Liver (tissue), 3 donors: ENCODE results near the gene ACVR1.

Experiments used
- CTCF ChIP-seq: fragments of 150-350 bp; IDR thresholded peaks from 2 replicates; pipeline ENCODE4 v1.5.1; 2017; ENCODE audit warnings: improper control_type of control experiment, low read depth, low read length; ENCODE audit not compliant: missing input control
- SP1 ChIP-seq: IDR thresholded peaks from 2 replicates; pipeline ENCODE4 v1.6.1; 2018; ENCODE audit warnings: antibody characterized with exemption, mild to moderate bottlenecking
- donor health status: healthy.
- donor health status: healthy.

GRCh38 chr2:157919181-157919580 is 43.1 kb upstream of the ACVR1 start:
- TF ChIP-seq CTCF (no peak), SP1 (no peak)
